Neural progenitor cell (in vitro differentiated cells): Measurements from ENCODE around the gene CCL23. TPM values are rescaled to one million over a fixed set of nuclear protein-coding genes. Genes with fewer than 3 reads are reported as not detected.
"Not testable (repeated sequence)": the region's sequence is repeated elsewhere in the genome, so short reads cannot be mapped to it uniquely, and the experiment has no call there.

Experiments
- DNase-seq: peaks from one replicate; pipeline ENCODE4 v3.0.0-alpha.2; 2016; ENCODE audit warnings: low spot score
- H2AFZ ChIP-seq: fragments of 200-600 bp; sonication (generic); replicated peaks from 2 replicates; pipeline ENCODE4 v1.6.1; 2016; ENCODE audit warnings: antibody characterized with exemption
- H3F3A ChIP-seq: fragments of 200-600 bp; sonication (generic); 2 replicates; pipeline ENCODE4 v1.6.1; 2016; ENCODE audit warnings: antibody characterized with exemption, low read depth
- H3K27ac ChIP-seq: fragments of 200-600 bp; sonication (generic); 2 replicates; pipeline ENCODE4 v1.5.1; 2016; ENCODE audit warnings: mild to moderate bottlenecking
- H3K27me3 ChIP-seq: fragments of 200-600 bp; sonication (generic); 2 replicates; pipeline ENCODE4 v1.6.1; 2016; ENCODE audit warnings: mild to moderate bottlenecking, moderate library complexity
- H3K36me3 ChIP-seq: fragments of 200-600 bp; sonication (generic); 2 replicates; pipeline ENCODE4 v1.5.1; 2016
- H3K4me1 ChIP-seq: fragments of 200-600 bp; sonication (generic); 2 replicates; pipeline ENCODE4 v1.6.1; 2016; ENCODE audit warnings: mixed run types
- H3K4me2 ChIP-seq: fragments of 200-600 bp; sonication (generic); 2 replicates; pipeline ENCODE4 v1.6.1; 2016
- H3K4me3 ChIP-seq: fragments of 200-600 bp; sonication (generic); 2 replicates; pipeline ENCODE4 v1.5.1; 2016
- H3K79me2 ChIP-seq: fragments of 200-600 bp; sonication (generic); 2 replicates; pipeline ENCODE4 v1.6.1; 2016; ENCODE audit warnings: low read depth
- H3K9ac ChIP-seq: fragments of 200-600 bp; sonication (generic); 2 replicates; pipeline ENCODE4 v1.6.1; 2016
- H3K9me3 ChIP-seq: fragments of 200-600 bp; sonication (generic); 2 replicates; pipeline ENCODE4 v1.5.1; 2016; ENCODE audit warnings: low read depth
- H4K20me1 ChIP-seq: fragments of 200-600 bp; sonication (generic); 2 replicates; pipeline ENCODE4 v1.6.1; 2016; ENCODE audit warnings: low read depth
- H3K27ac Mint-ChIP-seq: 3 replicates; pipeline ENCODE4 v1.8.0; 2021; ENCODE audit warnings: mixed read lengths
- H3K27me3 Mint-ChIP-seq: 2 replicates; pipeline ENCODE4 v1.8.0; 2022; ENCODE audit warnings: low read depth, mild to moderate bottlenecking, inconsistent platforms, moderate library complexity, mixed read lengths; ENCODE audit not compliant: insufficient read depth
- H3K36me3 Mint-ChIP-seq: 3 replicates; pipeline ENCODE4 v1.8.0; 2021; ENCODE audit warnings: mixed read lengths
- H3K4me1 Mint-ChIP-seq: 3 replicates; pipeline ENCODE4 v1.8.0; 2021; ENCODE audit warnings: mixed read lengths
- H3K4me3 Mint-ChIP-seq: 3 replicates; pipeline ENCODE4 v1.8.0; 2021; ENCODE audit warnings: mild to moderate bottlenecking, moderate library complexity, mixed read lengths
- H3K9me3 Mint-ChIP-seq: 3 replicates; pipeline ENCODE4 v1.8.0; 2020; ENCODE audit warnings: mixed read lengths
- EZH2 ChIP-seq: fragments of 200-600 bp; sonication (generic); IDR thresholded peaks from 2 replicates; pipeline ENCODE4 v1.6.1; 2017; ENCODE audit warnings: antibody characterized with exemption, mild to moderate bottlenecking, moderate library complexity
- EZH2phosphoT487 ChIP-seq: fragments of 200-600 bp; sonication (generic); IDR thresholded peaks from 2 replicates; pipeline ENCODE4 v1.6.1; 2017; ENCODE audit warnings: antibody characterized with exemption
- total RNA-seq: library from RNA; depleted of rRNA; stranded (reverse); fragments of >200 nt; gene quantifications from 2 replicates; pipeline ENCODE4 v1.2.3, GENCODE V29; 2015; ENCODE audit warnings: low replicate concordance
- TF ChIP-seq, protein P1 (sequence below): fragments of 200-600 bp; sonication (generic); IDR thresholded peaks from 2 replicates; pipeline ENCODE4 v1.5.1; 2017; ENCODE audit warnings: antibody characterized with exemption, mild to moderate bottlenecking

Gene CCL23
- total RNA-seq, 1 donor from 2014 or later: not detected

GRCh38 chr17:35998756-35999155 lies 19.0 kb downstream of the CCL23 start:
- no peaks in the 10 kb centered on the region for H3K79me2 ChIP-seq

GRCh38 chr17:35998018-35998545 lies 19.7 kb downstream of the CCL23 start:
- H3K79me2 ChIP-seq: no peaks in the 10 kb centered on the region
- H3K27ac ChIP-seq: no peak overlapping the region
- H3K9me3 Mint-ChIP-seq: peaks cover 10% of the 10 kb centered on the region
- H3K9me3 ChIP-seq: no peaks in the 10 kb centered on the region
- no peaks in the 10 kb centered on the region for H3K36me3 Mint-ChIP-seq
- H4K20me1 ChIP-seq: no peaks in the 10 kb centered on the region
- no peak overlapping the region for H3K4me3 Mint-ChIP-seq
- TF ChIP-seq EZH2phosphoT487 (no peak), EZH2 (no peak)
- TF ChIP-seq, protein P1, sequence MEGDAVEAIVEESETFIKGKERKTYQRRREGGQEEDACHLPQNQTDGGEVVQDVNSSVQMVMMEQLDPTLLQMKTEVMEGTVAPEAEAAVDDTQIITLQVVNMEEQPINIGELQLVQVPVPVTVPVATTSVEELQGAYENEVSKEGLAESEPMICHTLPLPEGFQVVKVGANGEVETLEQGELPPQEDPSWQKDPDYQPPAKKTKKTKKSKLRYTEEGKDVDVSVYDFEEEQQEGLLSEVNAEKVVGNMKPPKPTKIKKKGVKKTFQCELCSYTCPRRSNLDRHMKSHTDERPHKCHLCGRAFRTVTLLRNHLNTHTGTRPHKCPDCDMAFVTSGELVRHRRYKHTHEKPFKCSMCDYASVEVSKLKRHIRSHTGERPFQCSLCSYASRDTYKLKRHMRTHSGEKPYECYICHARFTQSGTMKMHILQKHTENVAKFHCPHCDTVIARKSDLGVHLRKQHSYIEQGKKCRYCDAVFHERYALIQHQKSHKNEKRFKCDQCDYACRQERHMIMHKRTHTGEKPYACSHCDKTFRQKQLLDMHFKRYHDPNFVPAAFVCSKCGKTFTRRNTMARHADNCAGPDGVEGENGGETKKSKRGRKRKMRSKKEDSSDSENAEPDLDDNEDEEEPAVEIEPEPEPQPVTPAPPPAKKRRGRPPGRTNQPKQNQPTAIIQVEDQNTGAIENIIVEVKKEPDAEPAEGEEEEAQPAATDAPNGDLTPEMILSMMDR: no peak
- H3K36me3 ChIP-seq: no peaks in the 10 kb centered on the region
- H3K27me3 Mint-ChIP-seq: peaks cover 6% of the 10 kb centered on the region
- H2AFZ ChIP-seq: peak overlapping the region; percentile 12
- no peaks in the 10 kb centered on the region for H3K27me3 ChIP-seq
- no peak for DNase-seq
- H3K9ac ChIP-seq: no peak overlapping the region
- H3K27ac Mint-ChIP-seq: no peak overlapping the region
- H3K4me1 Mint-ChIP-seq: peaks cover 15% of the 10 kb centered on the region
- no peaks in the 10 kb centered on the region for H3F3A ChIP-seq
- H3K4me1 ChIP-seq: no peaks in the 10 kb centered on the region
- no peak overlapping the region for H3K4me2 ChIP-seq
- no peak overlapping the region for H3K4me3 ChIP-seq

More at GRCh38 chr17:35998756-35999155, 19.0 kb downstream of the CCL23 start:
- Mint-ChIP-seq H3K27me3 (peaks cover 6% of the 10 kb centered on the region), H3K4me1 (peaks cover 15% of the 10 kb centered on the region), H3K9me3 (peaks cover 10% of the 10 kb centered on the region), H3K36me3 (no peaks in the 10 kb centered on the region), H3K4me3 (no peak overlapping the region), H3K27ac (no peak overlapping the region)
- Histone ChIP-seq H3K4me3 (no peak overlapping the region), H3K9me3 (no peaks in the 10 kb centered on the region), H3K9ac (no peak overlapping the region), H3K27ac (no peak overlapping the region), H3K36me3 (no peaks in the 10 kb centered on the region), H3F3A (no peaks in the 10 kb centered on the region), H3K27me3 (no peaks in the 10 kb centered on the region), H3K4me2 (no peak overlapping the region), H3K4me1 (no peaks in the 10 kb centered on the region), H4K20me1 (no peaks in the 10 kb centered on the region), H2AFZ (no peak overlapping the region)
- DNase-seq: no peak
- TF ChIP-seq EZH2phosphoT487: no peak
- TF ChIP-seq, protein P1: no peak
- no peak for TF ChIP-seq EZH2

DNA sequence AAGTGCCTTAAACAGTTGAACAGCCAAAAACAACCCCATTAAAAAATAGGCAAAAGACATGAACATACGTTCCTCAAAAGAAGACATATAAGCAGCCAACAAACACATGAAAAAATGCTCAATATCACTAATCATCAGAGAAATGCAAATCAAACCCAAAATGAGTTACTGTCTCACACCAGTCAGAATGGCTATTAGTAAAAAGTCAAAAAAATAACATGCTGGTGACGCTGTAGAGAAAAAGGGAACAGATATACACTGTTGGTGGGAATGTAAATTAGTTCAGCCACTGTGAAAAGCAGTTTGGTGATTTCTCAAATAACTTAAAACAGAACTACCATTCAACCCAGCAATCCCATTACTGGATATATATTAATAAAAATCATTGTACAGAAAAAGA lies 22.4 kb downstream of the CCL23 start:
- not testable (repeated sequence) for H3K4me1 ChIP-seq, H3K9me3 ChIP-seq, H3K36me3 Mint-ChIP-seq, H3F3A ChIP-seq, DNase-seq, H3K79me2 ChIP-seq, H3K27me3 Mint-ChIP-seq, H2AFZ ChIP-seq, H3K27ac Mint-ChIP-seq, H3K4me3 Mint-ChIP-seq, H3K4me1 Mint-ChIP-seq, H3K27me3 ChIP-seq, H3K4me2 ChIP-seq, H3K36me3 ChIP-seq, H4K20me1 ChIP-seq, H3K9me3 Mint-ChIP-seq, H3K9ac ChIP-seq, H3K4me3 ChIP-seq, H3K27ac ChIP-seq

DNA sequence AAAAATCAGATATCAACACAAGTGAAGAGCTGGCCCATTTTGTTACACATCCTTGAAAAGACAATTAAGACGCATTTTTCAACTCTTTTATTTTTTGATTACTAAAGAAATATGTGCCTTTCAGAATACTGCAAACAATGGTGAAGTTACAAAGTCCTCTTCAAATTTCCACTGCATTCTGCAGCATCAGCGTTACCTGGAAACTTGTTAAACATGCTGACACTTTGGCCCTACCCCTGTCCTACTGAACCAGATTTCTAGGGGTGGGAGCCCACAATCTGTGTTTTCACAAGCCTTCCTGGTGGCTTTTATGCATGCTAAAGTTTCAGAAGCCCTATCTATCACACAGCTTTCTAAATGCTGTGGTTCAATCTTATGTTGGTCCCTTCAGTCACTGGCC lies 26.7 kb downstream of the CCL23 start:
- no peaks in the 10 kb centered on the region for H4K20me1 ChIP-seq
- Mint-ChIP-seq H3K4me1 (no peaks in the 10 kb centered on the region), H3K27me3 (no peaks in the 10 kb centered on the region), H3K9me3 (peaks cover 11% of the 10 kb centered on the region), H3K36me3 (no peaks in the 10 kb centered on the region), H3K27ac (no peak overlapping the region), H3K4me3 (no peak overlapping the region)
- H3K36me3 ChIP-seq: no peaks in the 10 kb centered on the region
- no peaks in the 10 kb centered on the region for H3K4me1 ChIP-seq
- no peaks in the 10 kb centered on the region for H3K9me3 ChIP-seq
- no peak overlapping the region for H3K9ac ChIP-seq
- H3K4me2 ChIP-seq: no peak overlapping the region
- no peaks in the 10 kb centered on the region for H3K79me2 ChIP-seq
- H3K4me3 ChIP-seq: no peak overlapping the region
- no peak for DNase-seq
- no peaks in the 10 kb centered on the region for H3K27me3 ChIP-seq
- TF ChIP-seq EZH2 (no peak), EZH2phosphoT487 (no peak)
- TF ChIP-seq, protein P1: no peak
- no peaks in the 10 kb centered on the region for H3F3A ChIP-seq
- no peak overlapping the region for H3K27ac ChIP-seq
- no peak overlapping the region for H2AFZ ChIP-seq
